CD14-positive monocyte (primary cell): ENCODE measurements around the gene CCDC43. TPM values are rescaled to one million over a fixed set of nuclear protein-coding genes. Genes with fewer than 3 reads are reported as not detected.

Experiments
- DNase-seq, 3 donors: peaks; one replicate each; pipeline ENCODE4 v3.0.0-alpha.2; 2011 to 2022
- H2AFZ ChIP-seq: 2 replicates; pipeline ENCODE4 v1.6.0; 2012; ENCODE audit warnings: mild to moderate bottlenecking, low read depth, low read length, inconsistent platforms; ENCODE audit not compliant: insufficient read depth, poor library complexity, severe bottlenecking
- H3K27ac ChIP-seq, 2 donors: 1 replicate in 1 of 2; 2 replicates in 1 of 2; pipeline ENCODE4 v1.5.1; 2012 to 2013; ENCODE audit warnings: low read length in 2 of 2, control low read depth in 1 of 2, inconsistent platforms in 1 of 2, low read depth in 1 of 2, mild to moderate bottlenecking in 1 of 2
- H3K27me3 ChIP-seq, 2 donors: one replicate each; pipeline versions ENCODE4 v1.6.0 to v1.6.1; 2011 to 2013; ENCODE audit warnings: low read length in 2 of 2; ENCODE audit not compliant: control insufficient read depth in 2 of 2, insufficient read depth in 2 of 2
- H3K36me3 ChIP-seq, 2 donors: replicated peaks in 1 of 2; 1 replicate in 1 of 2; 2 replicates in 1 of 2; pipeline versions ENCODE4 v1.5.1 to v1.6.1; 2012 to 2013; ENCODE audit warnings: low read length in 2 of 2, control low read depth in 1 of 2, inconsistent platforms in 1 of 2, mild to moderate bottlenecking in 1 of 2; ENCODE audit not compliant: insufficient read depth in 2 of 2, control insufficient read depth in 1 of 2
- H3K4me1 ChIP-seq, 2 donors: 1 replicate in 1 of 2; 2 replicates in 1 of 2; pipeline versions ENCODE4 v1.5.1 to v1.6.1; 2012 to 2013; ENCODE audit warnings: low read length in 2 of 2, control low read depth in 1 of 2, inconsistent platforms in 1 of 2, mild to moderate bottlenecking in 1 of 2, moderate library complexity in 1 of 2; ENCODE audit not compliant: insufficient read depth in 2 of 2, control insufficient read depth in 1 of 2
- H3K4me2 ChIP-seq: replicated peaks from 2 replicates; pipeline ENCODE3; 2012; ENCODE audit warnings: low read length, moderate library complexity, mild to moderate bottlenecking; ENCODE audit not compliant: poor library complexity, severe bottlenecking; ENCODE audit errors: extremely low read depth
- H3K4me3 ChIP-seq, 3 experiments: fragments of 200-600 bp in 1 of 3; sonication (generic) in 1 of 3; replicated peaks in 1 of 3; 1 replicate in 2 of 3; 2 replicates in 1 of 3; pipeline ENCODE4 v1.5.1; 2011 to 2013; ENCODE audit warnings: low read length in 3 of 3, mild to moderate bottlenecking in 3 of 3, control low read depth in 2 of 3, low read depth in 2 of 3, inconsistent platforms in 1 of 3, moderate library complexity in 1 of 3
- H3K79me2 ChIP-seq: 2 replicates; pipeline ENCODE4 v1.6.0; 2012; ENCODE audit warnings: mild to moderate bottlenecking, control low read depth, inconsistent platforms, low read length, moderate library complexity; ENCODE audit not compliant: insufficient read depth
- H3K9ac ChIP-seq: 2 replicates; pipeline ENCODE4 v1.6.0; 2017; ENCODE audit warnings: low read length, mild to moderate bottlenecking; ENCODE audit not compliant: insufficient read depth, poor library complexity, severe bottlenecking
- H3K9me3 ChIP-seq, 2 donors: replicated peaks in 1 of 2; 1 replicate in 1 of 2; 2 replicates in 1 of 2; pipeline versions ENCODE4 v1.5.1 to v1.6.1; 2012 to 2013; ENCODE audit warnings: low read length in 2 of 2, control low read depth in 1 of 2; ENCODE audit not compliant: control insufficient read depth in 1 of 2, insufficient read depth in 1 of 2
- H4K20me1 ChIP-seq: 2 replicates; pipeline ENCODE4 v1.6.0; 2012; ENCODE audit warnings: mild to moderate bottlenecking, low read length, control low read depth, moderate library complexity; ENCODE audit not compliant: insufficient read depth
- H3K27ac Mint-ChIP-seq, 7 donors: one replicate each; pipeline ENCODE4 v1.8.0; 2020; ENCODE audit warnings: mild to moderate bottlenecking in 7 of 7, mixed read lengths in 7 of 7, moderate library complexity in 6 of 7, inconsistent platforms in 2 of 7
- H3K27me3 Mint-ChIP-seq, 3 donors: one replicate each; pipeline ENCODE4 v1.8.0; 2021 to 2022; ENCODE audit warnings: low read depth in 3 of 3, mild to moderate bottlenecking in 3 of 3, mixed read lengths in 3 of 3, moderate library complexity in 3 of 3, inconsistent platforms in 1 of 3
- H3K36me3 Mint-ChIP-seq, 2 donors: one replicate each; pipeline ENCODE4 v1.8.0; 2020; ENCODE audit warnings: mixed read lengths in 2 of 2, inconsistent platforms in 1 of 2, mild to moderate bottlenecking in 1 of 2
- H3K4me1 Mint-ChIP-seq: one replicate; pipeline ENCODE4 v1.8.0; 2020; ENCODE audit warnings: mild to moderate bottlenecking, mixed read lengths
- H3K4me3 Mint-ChIP-seq, 2 donors: one replicate each; pipeline ENCODE4 v1.8.0; 2020; ENCODE audit warnings: mild to moderate bottlenecking in 2 of 2, mixed read lengths in 2 of 2, moderate library complexity in 1 of 2
- H3K9me3 Mint-ChIP-seq, 7 donors: one replicate each; pipeline ENCODE4 v1.8.0; 2020 to 2022; ENCODE audit warnings: mixed read lengths in 7 of 7, mild to moderate bottlenecking in 6 of 7, moderate library complexity in 6 of 7, inconsistent platforms in 2 of 7
- WGBS: methylation state at CpG from one replicate; pipeline ENCODE4 v1.1.5; 2013; ENCODE audit warnings: missing lambda C conversion rate; ENCODE audit not compliant: insufficient coverage; 5-methylcytosine and 5-hydroxymethylcytosine counted together
- intact Hi-C, 2 donors: fragments of 100-400 bp; cut with micrococcal nuclease; formaldehyde crosslinking; loops; one replicate each; pipeline versions ENCODE4 v1.15.0 to v1.15.1; 2023
- polyA plus RNA-seq, 3 donors: library from polyadenylated mRNA; depleted of rRNA in 1 of 3; unstranded in 2 of 3; stranded (reverse) in 1 of 3; fragments of 300-500 nt in 2 of 3; fragments of >200 nt in 1 of 3; fragmentation: Illumina TruSeq in 2 of 3; gene quantifications; 1 replicate in 2 of 3; 2 replicates in 1 of 3; pipeline ENCODE4 v1.2.3, GENCODE V29; 2012 to 2021
- TF ChIP-seq, protein P1 (sequence below): fragments of 200-600 bp; IDR thresholded peaks from one replicate; pipeline ENCODE4 v1.8.0; 2022; ENCODE audit warnings: antibody characterized with exemption, mild to moderate bottlenecking

Gene CCDC43
- polyA plus RNA-seq, 3 donors = 6.9 to 19.7 (median 12.8) TPM

- TF ChIP-seq, protein P1, sequence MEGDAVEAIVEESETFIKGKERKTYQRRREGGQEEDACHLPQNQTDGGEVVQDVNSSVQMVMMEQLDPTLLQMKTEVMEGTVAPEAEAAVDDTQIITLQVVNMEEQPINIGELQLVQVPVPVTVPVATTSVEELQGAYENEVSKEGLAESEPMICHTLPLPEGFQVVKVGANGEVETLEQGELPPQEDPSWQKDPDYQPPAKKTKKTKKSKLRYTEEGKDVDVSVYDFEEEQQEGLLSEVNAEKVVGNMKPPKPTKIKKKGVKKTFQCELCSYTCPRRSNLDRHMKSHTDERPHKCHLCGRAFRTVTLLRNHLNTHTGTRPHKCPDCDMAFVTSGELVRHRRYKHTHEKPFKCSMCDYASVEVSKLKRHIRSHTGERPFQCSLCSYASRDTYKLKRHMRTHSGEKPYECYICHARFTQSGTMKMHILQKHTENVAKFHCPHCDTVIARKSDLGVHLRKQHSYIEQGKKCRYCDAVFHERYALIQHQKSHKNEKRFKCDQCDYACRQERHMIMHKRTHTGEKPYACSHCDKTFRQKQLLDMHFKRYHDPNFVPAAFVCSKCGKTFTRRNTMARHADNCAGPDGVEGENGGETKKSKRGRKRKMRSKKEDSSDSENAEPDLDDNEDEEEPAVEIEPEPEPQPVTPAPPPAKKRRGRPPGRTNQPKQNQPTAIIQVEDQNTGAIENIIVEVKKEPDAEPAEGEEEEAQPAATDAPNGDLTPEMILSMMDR = no peak
- intact Hi-C loops = loop anchor here in 1 of 2 donors (10.0 kb wide), 1 partner anchor 142 kb away; no protein-coding TSS in a partner anchor
- Histone ChIP-seq H4K20me1 (no peaks in the 10 kb centered on the region), H3K36me3 (peaks cover 39 to 53% of the 10 kb centered on the region in 2 donors), H3K79me2 (no peaks in the 10 kb centered on the region), H3K9ac (no peak overlapping the region), H3K4me1 (no peaks in the 10 kb centered on the region), H3K27ac (no peak overlapping the region), H3K27me3 (no peaks in the 10 kb centered on the region), H2AFZ (no peak overlapping the region), H3K4me3 (no peak overlapping the region), H3K4me2 (no peak overlapping the region), H3K9me3 (no peaks in the 10 kb centered on the region)
- Mint-ChIP-seq H3K36me3 (peaks cover 45 to 47% of the 10 kb centered on the region in 2 donors), H3K9me3 (no peaks in the 10 kb centered on the region), H3K27ac (no peak overlapping the region), H3K4me1 (no peaks in the 10 kb centered on the region), H3K27me3 (no peaks in the 10 kb centered on the region), H3K4me3 (no peak overlapping the region)
- DNase-seq = no peak
- no CpG with 5 or more reads among the region's 2 CpGs for WGBS
Measured at GRCh38 chr17:44677136-44677535, 12.4 kb downstream of the CCDC43 start.

DNA sequence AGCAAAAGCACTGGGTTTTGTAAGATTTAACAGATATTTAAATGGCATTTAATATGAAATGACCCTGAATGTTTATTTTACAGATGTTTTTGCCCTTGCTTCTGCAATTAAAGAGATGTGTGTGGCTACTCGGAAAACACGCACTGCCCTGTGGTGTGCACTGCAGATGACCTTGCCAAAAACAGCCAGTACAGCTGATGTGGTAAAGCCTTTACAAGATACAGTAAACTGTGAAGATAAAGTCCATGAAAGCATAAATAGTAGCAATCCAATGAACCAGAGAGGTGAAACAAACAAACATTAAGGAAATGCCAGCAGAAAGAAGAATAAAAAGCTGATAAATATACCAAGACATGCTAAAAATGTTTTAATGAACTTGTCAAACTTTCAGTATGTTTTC is 15.7 kb downstream of the CCDC43 start:
- no peaks in the 10 kb centered on the region for H3K4me1 ChIP-seq
- peaks cover 0 to 2% of the 10 kb centered on the region in 2 donors for H3K27me3 ChIP-seq
- no peaks in the 10 kb centered on the region for H3K79me2 ChIP-seq
- H3K36me3 ChIP-seq = peaks cover 16 to 22% of the 10 kb centered on the region in 2 donors
- TF ChIP-seq, protein P1 = no peak
- no peak overlapping the region for H3K27ac Mint-ChIP-seq
- peaks cover 25 to 27% of the 10 kb centered on the region in 2 donors for H3K36me3 Mint-ChIP-seq
- H3K4me1 Mint-ChIP-seq = no peaks in the 10 kb centered on the region
- no peaks in the 10 kb centered on the region for H4K20me1 ChIP-seq
- H3K27me3 Mint-ChIP-seq = peaks cover 0 to 6% (median 3%) of the 10 kb centered on the region in 3 donors
- no peak overlapping the region for H3K27ac ChIP-seq
- no CpG with 5 or more reads among the region's 2 CpGs for WGBS
- no peak overlapping the region for H3K4me3 Mint-ChIP-seq
- no peak overlapping the region for H2AFZ ChIP-seq
- no peak overlapping the region for H3K9ac ChIP-seq
- H3K4me2 ChIP-seq = no peak overlapping the region
- H3K4me3 ChIP-seq = no peak overlapping the region
- H3K9me3 Mint-ChIP-seq = no peaks in the 10 kb centered on the region
- intact Hi-C loops = loop anchor here in 1 of 2 donors (10.0 kb wide), 1 partner anchor 139 kb away; no protein-coding TSS in a partner anchor
- DNase-seq = no peak
- no peaks in the 10 kb centered on the region for H3K9me3 ChIP-seq
